Hepatocyte (in vitro differentiated cells): ENCODE measurements around the gene SLC34A3.

Source experiments
- CTCF ChIP-seq: fragments of 200-600 bp; sonication (generic); IDR thresholded peaks from 2 replicates; pipeline ENCODE4 v1.5.1; 2016; ENCODE audit warnings: antibody characterized with exemption, mild to moderate bottlenecking; ENCODE audit not compliant: poor library complexity
- EZH2 ChIP-seq: fragments of 200-600 bp; sonication (generic); IDR thresholded peaks from 2 replicates; pipeline ENCODE4 v1.6.1; 2016; ENCODE audit warnings: antibody characterized with exemption, mild to moderate bottlenecking, borderline replicate concordance
- EZH2phosphoT487 ChIP-seq: fragments of 200-600 bp; sonication (generic); IDR thresholded peaks from one replicate; pipeline ENCODE4 v1.6.1; 2018; ENCODE audit warnings: antibody characterized with exemption, mild to moderate bottlenecking, low read depth, moderate library complexity; ENCODE audit not compliant: unreplicated experiment, severe bottlenecking

- no peak for TF ChIP-seq CTCF
- TF ChIP-seq EZH2phosphoT487, result no peak
- no peak for TF ChIP-seq EZH2
Measured at GRCh38 chr9:137184881-137185660, 45.6 kb upstream of the SLC34A3 start.
